Activated CD4-positive, alpha-beta T cell treated with anti-CD3 and anti-CD28 coated beads for 36 hours (primary cell): Measurements from ENCODE around the gene ATP5F1E. TPM values are rescaled to one million over a fixed set of nuclear protein-coding genes. Genes with fewer than 3 reads are reported as not detected.

ENCODE experiments used
- ATAC-seq: fragments of 200-7000 bp; cut with Tn5 transposase; one replicate; pipeline ENCODE4 v1.10.0; 2021; ENCODE audit warnings: mild to moderate bottlenecking, moderate library complexity
- CTCF ChIA-PET: fragments of 350-600 bp; sonication (Branson Sonifier 250); formaldehyde crosslinking; loops from one replicate; lab custom pipeline; 2021; ENCODE audit warnings: antibody characterized with exemption; lab: Charles Lee
- POLR2A ChIA-PET: fragments of 350-600 bp; sonication (Branson Sonifier 250); formaldehyde crosslinking; loops from one replicate; lab custom pipeline; 2021; ENCODE audit warnings: antibody characterized with exemption, inconsistent platforms; lab: Charles Lee
- DNase-seq: peaks from one replicate; pipeline ENCODE4 v3.0.0-alpha.2; 2020
- H3K27ac Mint-ChIP-seq: one replicate; pipeline ENCODE4 v1.8.0; 2021; ENCODE audit warnings: mixed read lengths
- H3K27me3 Mint-ChIP-seq: one replicate; pipeline ENCODE4 v1.8.0; 2021; ENCODE audit warnings: mixed read lengths
- H3K36me3 Mint-ChIP-seq: one replicate; pipeline ENCODE4 v1.8.0; 2021; ENCODE audit warnings: low read depth, mixed read lengths
- H3K4me1 Mint-ChIP-seq: one replicate; pipeline ENCODE4 v1.8.0; 2021; ENCODE audit warnings: mixed read lengths
- H3K4me3 Mint-ChIP-seq: one replicate; pipeline ENCODE4 v1.8.0; 2021; ENCODE audit warnings: mild to moderate bottlenecking, moderate library complexity, mixed read lengths
- H3K9me3 Mint-ChIP-seq: one replicate; pipeline ENCODE4 v1.8.0; 2021; ENCODE audit warnings: low read depth, mixed read lengths
- intact Hi-C, 2 experiments: fragments of 100-400 bp; cut with DNase I in 1 of 2; cut with micrococcal nuclease in 1 of 2; formaldehyde crosslinking; loops; one replicate each; pipeline versions ENCODE4 v1.14.2 to v1.15.1; 2022 to 2024; cut with DNase I, micrococcal nuclease
- total RNA-seq, 2 experiments: library from RNA; stranded (reverse); gene quantifications; one replicate each; pipeline ENCODE4 v1.2.3, GENCODE V29; 2021

Gene ATP5F1E
- total RNA-seq, 2 experiments from 2014 or later, result 63.5 to 76.1 TPM

DNA sequence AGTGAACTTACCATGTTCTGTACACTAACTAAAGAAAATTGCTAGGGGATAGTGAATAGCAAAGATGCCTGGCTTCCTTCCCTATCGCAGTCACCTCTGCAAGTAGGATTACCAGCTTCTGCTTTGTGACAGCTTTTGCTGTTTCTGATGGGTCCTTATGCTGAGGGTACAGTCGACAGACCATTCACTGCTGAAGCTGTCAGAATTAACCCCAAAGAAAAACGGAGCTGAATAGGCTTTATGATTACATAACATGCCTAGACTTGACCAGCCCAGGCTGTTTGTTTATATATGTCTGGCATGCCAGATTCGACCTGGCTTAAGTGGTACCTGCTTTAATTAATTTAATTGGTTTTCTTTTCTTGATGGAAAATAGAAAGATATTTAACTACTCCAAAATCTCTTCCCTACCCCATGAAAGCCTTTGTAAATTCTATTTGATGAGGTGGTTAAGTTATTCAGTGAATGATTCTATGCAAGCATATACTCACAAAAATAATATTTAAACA lies 32.1 kb upstream of the ATP5F1E start:
- H3K4me1 Mint-ChIP-seq, result no peaks in the 10 kb centered on the region
- CTCF ChIA-PET, result interaction anchor here (0.5 to 1.9 kb wide), 7 partner anchors 14 to 1322 kb away, joined by 3 to 6 read pairs (median 3); no protein-coding TSS in a partner anchor
- H3K4me3 Mint-ChIP-seq, result no peak overlapping the region
- ATAC-seq, result no peak
- intact Hi-C loops, result no loop called here
- POLR2A ChIA-PET, result no interaction called here
- DNase-seq, result no peak
- no peak overlapping the region for H3K27ac Mint-ChIP-seq
- no peaks in the 10 kb centered on the region for H3K9me3 Mint-ChIP-seq
- H3K27me3 Mint-ChIP-seq, result peaks cover 3% of the 10 kb centered on the region
- no peaks in the 10 kb centered on the region for H3K36me3 Mint-ChIP-seq

DNA sequence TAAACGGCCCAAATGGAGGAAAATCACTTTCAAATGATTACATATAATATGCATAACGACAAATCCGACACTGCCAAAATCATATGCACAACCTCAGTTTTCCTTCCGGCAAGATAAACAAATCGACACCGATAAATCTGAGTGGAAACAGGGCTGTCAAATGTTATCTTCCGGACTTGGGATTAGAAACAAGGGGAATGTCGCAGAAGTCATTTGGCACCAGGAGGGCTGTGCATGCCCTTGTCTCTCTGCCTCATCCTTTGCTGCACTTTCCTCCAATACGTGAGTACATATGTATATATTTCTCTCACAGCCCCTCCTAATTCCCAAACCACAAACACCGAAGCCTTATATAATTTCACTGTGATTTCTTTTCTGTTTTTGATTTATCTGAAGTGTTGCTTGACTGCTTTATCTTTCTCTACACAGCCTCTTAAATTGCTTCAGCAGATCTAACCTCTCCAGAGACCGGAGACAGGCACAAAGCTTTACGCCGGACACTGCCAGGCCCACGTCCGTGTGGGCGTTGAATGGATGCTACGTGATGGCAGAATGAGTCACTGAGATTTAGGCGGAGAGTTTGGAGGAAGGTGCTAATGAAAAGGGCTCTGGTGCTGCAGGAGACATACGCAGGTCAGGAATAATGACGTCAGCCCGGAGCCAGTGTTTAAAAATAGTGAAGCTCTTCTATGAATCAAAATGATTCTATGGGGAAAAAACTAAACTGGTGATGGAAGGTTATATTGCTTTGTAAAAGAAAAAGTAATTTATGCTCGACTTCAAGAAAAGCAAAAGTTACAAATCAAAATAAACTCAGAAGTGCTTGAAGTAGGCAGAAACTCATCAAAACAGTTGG lies 31.5 kb upstream of the ATP5F1E start:
- Mint-ChIP-seq H3K9me3 (no peaks in the 10 kb centered on the region), H3K4me3 (no peak overlapping the region), H3K4me1 (no peaks in the 10 kb centered on the region), H3K27me3 (peaks cover 3% of the 10 kb centered on the region), H3K36me3 (no peaks in the 10 kb centered on the region), H3K27ac (no peak overlapping the region)
- ChIA-PET CTCF (interaction anchor here (0.5 to 1.9 kb wide), 5 partner anchors 13 to 1322 kb away, joined by 3 to 6 read pairs (median 3); no protein-coding TSS in a partner anchor), POLR2A (no interaction called here)
- DNase-seq (no peak), ATAC-seq (no peak)
- intact Hi-C loops, result no loop called here

- ChIA-PET CTCF (interaction anchor here (0.6 kb wide), 1 partner anchor 60 kb away, joined by 3 read pairs; no protein-coding TSS in a partner anchor), POLR2A (no interaction called here)
- Mint-ChIP-seq H3K9me3 (no peaks in the 10 kb centered on the region), H3K4me3 (no peak overlapping the region), H3K27me3 (peaks cover 3% of the 10 kb centered on the region), H3K36me3 (no peaks in the 10 kb centered on the region), H3K27ac (no peak overlapping the region), H3K4me1 (no peaks in the 10 kb centered on the region)
- ATAC-seq (no peak), DNase-seq (no peak)
- intact Hi-C loops, result no loop called here
Observed at GRCh38 chr20:59062081-59062480, 29.9 kb upstream of the ATP5F1E start.

DNA sequence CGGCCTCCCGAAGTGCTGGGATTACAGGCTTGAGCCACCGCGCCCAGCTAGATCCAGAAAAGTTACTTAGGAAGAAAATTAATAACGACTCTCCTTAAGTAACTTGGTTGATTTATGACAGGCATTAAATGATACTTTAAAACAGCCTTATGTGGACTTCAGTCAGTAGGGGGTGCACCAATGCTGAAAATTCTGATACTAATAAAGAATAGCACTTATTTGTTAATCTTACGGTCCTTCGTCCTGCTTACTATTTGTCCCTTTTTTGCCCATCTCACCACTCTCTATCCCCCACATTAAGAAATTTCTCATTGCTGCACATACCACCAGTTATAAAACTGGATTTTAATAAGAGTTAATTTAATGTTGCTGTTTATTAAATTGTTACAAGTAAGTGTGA lies 23.2 kb upstream of the ATP5F1E start:
- Mint-ChIP-seq H3K9me3 (no peaks in the 10 kb centered on the region), H3K27me3 (peaks cover 7% of the 10 kb centered on the region), H3K4me3 (no peak overlapping the region), H3K4me1 (no peaks in the 10 kb centered on the region), H3K27ac (no peak overlapping the region), H3K36me3 (no peaks in the 10 kb centered on the region)
- DNase-seq, result no peak
- POLR2A ChIA-PET, result no interaction called here
- CTCF ChIA-PET, result interaction anchor here (1.3 to 2.5 kb wide), 2 partner anchors 152 to 166 kb away, joined by 5 to 9 read pairs; no protein-coding TSS in a partner anchor
- ATAC-seq, result no peak
- intact Hi-C loops, result no loop called here

GRCh38 chr20:59051666-59052185 lies 19.6 kb upstream of the ATP5F1E start:
- peaks cover 7% of the 10 kb centered on the region for H3K27me3 Mint-ChIP-seq
- ChIA-PET CTCF (interaction anchor here (0.6 to 0.9 kb wide), 2 partner anchors 15 to 156 kb away, joined by 3 read pairs; no protein-coding TSS in a partner anchor), POLR2A (no interaction called here)
- DNase-seq (no peak), ATAC-seq (no peak)
- H3K9me3 Mint-ChIP-seq, result no peaks in the 10 kb centered on the region
- H3K4me1 Mint-ChIP-seq, result peaks cover 16% of the 10 kb centered on the region
- H3K4me3 Mint-ChIP-seq, result no peak overlapping the region
- intact Hi-C loops, result no loop called here
- no peaks in the 10 kb centered on the region for H3K36me3 Mint-ChIP-seq
- no peak overlapping the region for H3K27ac Mint-ChIP-seq

DNA sequence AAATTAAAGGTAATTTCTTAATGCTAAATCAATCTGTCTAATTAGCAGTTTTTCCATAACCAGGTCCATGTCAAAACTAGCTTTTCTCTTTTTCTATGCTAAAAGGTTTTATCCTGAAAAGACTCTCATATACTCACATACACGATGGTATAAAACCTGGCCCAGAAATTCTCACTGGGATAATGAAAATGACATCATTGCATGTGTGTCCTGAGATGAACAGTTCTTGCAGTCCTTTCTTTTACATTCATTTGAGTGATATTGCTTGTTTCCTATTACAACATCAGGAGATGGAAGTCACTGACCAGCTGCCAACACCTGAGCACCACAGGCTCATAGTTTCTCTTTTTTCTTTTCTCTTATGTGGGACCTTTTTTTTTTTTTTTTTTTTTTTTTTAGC lies 18.3 kb upstream of the ATP5F1E start:
- ATAC-seq (no peak), DNase-seq (no peak)
- Mint-ChIP-seq H3K9me3 (no peaks in the 10 kb centered on the region), H3K4me3 (no peak overlapping the region), H3K36me3 (no peaks in the 10 kb centered on the region), H3K27me3 (peaks cover 7% of the 10 kb centered on the region), H3K4me1 (peaks cover 17% of the 10 kb centered on the region), H3K27ac (no peak overlapping the region)
- ChIA-PET POLR2A (no interaction called here), CTCF (interaction anchor here (0.8 to 1.9 kb wide), 3 partner anchors 14 to 159 kb away, joined by 3 to 6 read pairs (median 5); no protein-coding TSS in a partner anchor)
- intact Hi-C loops, result no loop called here

GRCh38 chr20:59048681-59049030 lies 16.5 kb upstream of the ATP5F1E start:
- ChIA-PET CTCF (no interaction called here), POLR2A (no interaction called here)
- Mint-ChIP-seq H3K27me3 (peaks cover 1% of the 10 kb centered on the region), H3K27ac (peak overlapping the region; percentile 44), H3K4me3 (no peak overlapping the region), H3K9me3 (no peaks in the 10 kb centered on the region), H3K4me1 (peaks cover 21% of the 10 kb centered on the region), H3K36me3 (no peaks in the 10 kb centered on the region)
- intact Hi-C loops, result loop anchor here in 1 of 2 experiments (1.0 to 2.0 kb wide), 2 partner anchors 26 to 118 kb away; no protein-coding TSS in a partner anchor
- DNase-seq, result no peak
- no peak for ATAC-seq

DNA sequence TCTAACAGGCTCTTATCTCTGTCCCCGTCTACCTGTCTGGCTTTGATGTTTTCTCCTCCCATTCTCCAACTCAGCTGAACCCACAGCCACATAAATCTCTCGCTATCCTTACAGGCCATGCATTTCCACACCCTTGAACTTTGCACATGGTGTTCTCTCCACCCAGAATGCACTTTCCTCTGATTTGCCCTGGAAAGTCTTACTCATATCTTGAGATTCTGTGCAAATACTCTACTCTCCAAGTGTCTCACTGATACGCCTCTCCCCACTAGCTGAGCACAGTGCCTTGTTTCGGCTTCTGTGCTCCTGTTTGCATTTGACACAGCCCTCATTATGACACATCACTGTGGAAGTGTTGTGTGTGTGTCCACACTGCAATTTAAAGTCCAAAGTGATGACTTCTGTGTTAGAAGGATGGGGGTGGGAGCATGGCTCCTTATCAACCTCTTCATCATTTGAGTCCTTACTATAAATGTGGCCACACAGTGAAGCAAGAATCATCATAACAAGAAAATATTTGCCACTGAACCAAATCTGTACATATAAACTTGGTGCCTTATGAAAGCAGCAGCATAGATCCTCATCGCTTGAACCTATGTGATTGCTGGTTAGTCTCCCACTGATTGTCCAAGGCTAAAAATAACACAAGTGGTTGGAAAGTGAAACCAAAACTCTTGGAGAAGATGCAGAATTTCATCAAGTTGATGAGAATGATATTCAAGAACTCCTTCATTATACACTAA lies 16.0 kb upstream of the ATP5F1E start:
- intact Hi-C loops, result loop anchor here in 1 of 2 experiments (1.0 to 2.0 kb wide), 2 partner anchors 26 to 119 kb away; no protein-coding TSS in a partner anchor
- no peak overlapping the region for H3K4me3 Mint-ChIP-seq
- H3K9me3 Mint-ChIP-seq, result no peaks in the 10 kb centered on the region
- ChIA-PET POLR2A (no interaction called here), CTCF (interaction anchor here (1.9 kb wide), 1 partner anchor 159 kb away, joined by 7 read pairs; no protein-coding TSS in a partner anchor)
- ATAC-seq (peak; percentile 90), DNase-seq (peak; percentile 59)
- peaks cover 1% of the 10 kb centered on the region for H3K27me3 Mint-ChIP-seq
- peaks cover 27% of the 10 kb centered on the region for H3K4me1 Mint-ChIP-seq
- peak overlapping the region; percentile 44 for H3K27ac Mint-ChIP-seq
- H3K36me3 Mint-ChIP-seq, result no peaks in the 10 kb centered on the region

GRCh38 chr20:59046862-59047261 lies 14.7 kb upstream of the ATP5F1E start:
- no peak overlapping the region for H3K4me3 Mint-ChIP-seq
- H3K9me3 Mint-ChIP-seq, result no peaks in the 10 kb centered on the region
- DNase-seq (no peak), ATAC-seq (no peak)
- ChIA-PET POLR2A (no interaction called here), CTCF (interaction anchor here (0.8 to 1.9 kb wide), 2 partner anchors 41 to 160 kb away, joined by 3 to 7 read pairs; no protein-coding TSS in a partner anchor)
- H3K36me3 Mint-ChIP-seq, result no peaks in the 10 kb centered on the region
- H3K27me3 Mint-ChIP-seq, result peaks cover 1% of the 10 kb centered on the region
- H3K27ac Mint-ChIP-seq, result no peak overlapping the region
- intact Hi-C loops, result no loop called here
- peaks cover 28% of the 10 kb centered on the region for H3K4me1 Mint-ChIP-seq

- POLR2A ChIA-PET, result no interaction called here
- intact Hi-C loops, result no loop called here
- H3K27ac Mint-ChIP-seq, result no peak overlapping the region
- no peak overlapping the region for H3K4me3 Mint-ChIP-seq
- no peaks in the 10 kb centered on the region for H3K27me3 Mint-ChIP-seq
- peaks cover 45% of the 10 kb centered on the region for H3K4me1 Mint-ChIP-seq
- H3K36me3 Mint-ChIP-seq, result peaks cover 19% of the 10 kb centered on the region
- no peaks in the 10 kb centered on the region for H3K9me3 Mint-ChIP-seq
- DNase-seq (no peak), ATAC-seq (no peak)
- CTCF ChIA-PET, result interaction anchor here (1.0 to 2.0 kb wide), 3 partner anchors 12 to 107 kb away, joined by 3 to 6 read pairs (median 5); partner anchors contain the start of gene ATP5F1E
Observed at GRCh38 chr20:59044796-59045195, 12.7 kb upstream of the ATP5F1E start.

GRCh38 chr20:59044295-59044694 lies 12.2 kb upstream of the ATP5F1E start:
- intact Hi-C loops, result no loop called here
- POLR2A ChIA-PET, result no interaction called here

More at GRCh38 chr20:59044295-59044694, 12.2 kb upstream of the ATP5F1E start:
- H3K27me3 Mint-ChIP-seq, result no peaks in the 10 kb centered on the region
- peaks cover 49% of the 10 kb centered on the region for H3K4me1 Mint-ChIP-seq
- H3K36me3 Mint-ChIP-seq, result peaks cover 21% of the 10 kb centered on the region
- H3K4me3 Mint-ChIP-seq, result no peak overlapping the region
- H3K27ac Mint-ChIP-seq, result no peak overlapping the region
- DNase-seq, result no peak
- CTCF ChIA-PET, result interaction anchor here (2.0 kb wide), 1 partner anchor 12 kb away, joined by 6 read pairs; the partner anchor contains the start of gene ATP5F1E
- no peaks in the 10 kb centered on the region for H3K9me3 Mint-ChIP-seq
- no peak for ATAC-seq
